Stimulated activated effector memory CD8-positive, alpha-beta T cell treated with anti-CD3 and anti-CD28 coated beads, Interleukin-12 subunit alpha, Interleukin-12 subunit beta, amount 100 ng/mL, for 72 hours (primary cell): Measurements from ENCODE around the gene ITGA11.

Experiments used
- ATAC-seq: fragments of 150-1000 bp; cut with Tn5 transposase; 2 replicates; pipeline ENCODE4 v1.10.0; 2021
- DNase-seq, 2 donors: peaks; one replicate each; pipeline ENCODE4 v3.0.0; 2021 to 2022; ENCODE audit warnings: low spot score in 2 of 2
- H3K27ac Mint-ChIP-seq: one replicate; pipeline ENCODE4 v1.8.0; 2022; ENCODE audit warnings: mild to moderate bottlenecking, mixed read lengths
- H3K36me3 Mint-ChIP-seq: one replicate; pipeline ENCODE4 v1.8.0; 2022; ENCODE audit warnings: mild to moderate bottlenecking, mixed read lengths
- H3K4me1 Mint-ChIP-seq: one replicate; pipeline ENCODE4 v1.8.0; 2022; ENCODE audit warnings: mixed read lengths
- H3K4me3 Mint-ChIP-seq: one replicate; pipeline ENCODE4 v1.8.0; 2022; ENCODE audit warnings: mild to moderate bottlenecking, mixed read lengths
- H3K9me3 Mint-ChIP-seq: one replicate; pipeline ENCODE4 v1.8.0; 2022; ENCODE audit warnings: mixed read lengths

The ITGA11 gene, protein sequence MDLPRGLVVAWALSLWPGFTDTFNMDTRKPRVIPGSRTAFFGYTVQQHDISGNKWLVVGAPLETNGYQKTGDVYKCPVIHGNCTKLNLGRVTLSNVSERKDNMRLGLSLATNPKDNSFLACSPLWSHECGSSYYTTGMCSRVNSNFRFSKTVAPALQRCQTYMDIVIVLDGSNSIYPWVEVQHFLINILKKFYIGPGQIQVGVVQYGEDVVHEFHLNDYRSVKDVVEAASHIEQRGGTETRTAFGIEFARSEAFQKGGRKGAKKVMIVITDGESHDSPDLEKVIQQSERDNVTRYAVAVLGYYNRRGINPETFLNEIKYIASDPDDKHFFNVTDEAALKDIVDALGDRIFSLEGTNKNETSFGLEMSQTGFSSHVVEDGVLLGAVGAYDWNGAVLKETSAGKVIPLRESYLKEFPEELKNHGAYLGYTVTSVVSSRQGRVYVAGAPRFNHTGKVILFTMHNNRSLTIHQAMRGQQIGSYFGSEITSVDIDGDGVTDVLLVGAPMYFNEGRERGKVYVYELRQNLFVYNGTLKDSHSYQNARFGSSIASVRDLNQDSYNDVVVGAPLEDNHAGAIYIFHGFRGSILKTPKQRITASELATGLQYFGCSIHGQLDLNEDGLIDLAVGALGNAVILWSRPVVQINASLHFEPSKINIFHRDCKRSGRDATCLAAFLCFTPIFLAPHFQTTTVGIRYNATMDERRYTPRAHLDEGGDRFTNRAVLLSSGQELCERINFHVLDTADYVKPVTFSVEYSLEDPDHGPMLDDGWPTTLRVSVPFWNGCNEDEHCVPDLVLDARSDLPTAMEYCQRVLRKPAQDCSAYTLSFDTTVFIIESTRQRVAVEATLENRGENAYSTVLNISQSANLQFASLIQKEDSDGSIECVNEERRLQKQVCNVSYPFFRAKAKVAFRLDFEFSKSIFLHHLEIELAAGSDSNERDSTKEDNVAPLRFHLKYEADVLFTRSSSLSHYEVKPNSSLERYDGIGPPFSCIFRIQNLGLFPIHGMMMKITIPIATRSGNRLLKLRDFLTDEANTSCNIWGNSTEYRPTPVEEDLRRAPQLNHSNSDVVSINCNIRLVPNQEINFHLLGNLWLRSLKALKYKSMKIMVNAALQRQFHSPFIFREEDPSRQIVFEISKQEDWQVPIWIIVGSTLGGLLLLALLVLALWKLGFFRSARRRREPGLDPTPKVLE

DNA sequence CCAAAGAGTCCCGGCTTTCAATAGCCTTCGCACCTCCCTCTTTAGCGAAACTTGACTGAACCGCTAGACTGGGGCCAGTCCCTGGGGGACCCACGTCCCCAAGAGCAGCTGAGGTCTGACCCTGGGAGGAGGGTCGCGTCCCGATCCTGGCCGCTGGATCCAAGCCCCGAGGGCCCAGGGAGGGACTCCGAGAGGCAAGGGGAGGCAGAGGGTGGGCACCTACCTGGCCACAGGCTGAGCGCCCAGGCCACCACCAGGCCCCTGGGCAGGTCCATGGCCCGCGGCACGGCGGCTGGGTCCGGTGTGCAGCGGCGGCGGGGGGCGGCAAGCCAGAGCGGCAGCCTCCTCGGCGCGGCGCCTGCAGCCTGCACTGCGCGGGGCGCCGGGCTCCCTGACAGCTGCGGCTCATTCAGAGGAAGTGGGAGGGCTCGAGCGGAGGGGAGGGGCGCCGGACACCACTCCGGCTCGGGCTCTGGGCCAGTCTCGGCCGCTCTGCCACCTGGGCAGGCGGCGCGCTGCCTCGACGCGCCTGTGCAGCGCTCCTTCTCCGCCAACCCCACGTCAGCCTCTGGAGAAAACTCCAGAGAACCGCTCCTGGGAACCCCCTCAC is at the start of gene ITGA11:
Gene ITGA11, minus strand, starts transcription at position 372 of the 610 bp plus-strand sequence. Its CDS starts 97 bp downstream, at position 275.
- Mint-ChIP-seq H3K36me3 (no peaks in the 10 kb centered on the region), H3K4me3 (no peak within 1 kb of the TSS), H3K27ac (no peak within 1 kb of the TSS), H3K4me1 (no peaks in the 10 kb centered on the region), H3K9me3 (no peaks in the 10 kb centered on the region)
- DNase-seq (peak in 1 of 2 donors; percentile 36), ATAC-seq (no peak)

DNA sequence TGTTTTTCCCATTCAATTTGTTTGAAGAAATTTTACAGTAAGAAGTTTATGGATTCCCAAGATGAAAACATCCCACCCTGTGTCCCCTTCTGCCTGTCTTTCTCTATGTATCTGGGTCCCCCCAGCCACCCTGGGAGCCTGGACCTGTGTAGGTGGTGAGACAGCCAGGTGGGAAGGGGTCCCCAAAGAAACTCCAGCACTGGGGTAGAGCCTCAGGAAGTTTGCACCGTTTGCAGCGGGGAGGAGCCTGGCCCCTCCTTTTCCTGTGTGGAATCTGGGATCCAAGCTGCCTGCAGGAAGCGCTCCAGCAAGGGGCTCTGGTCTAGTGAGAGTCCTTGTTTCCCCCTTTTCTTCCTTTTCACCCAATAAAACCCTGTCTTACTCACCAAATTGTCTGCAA is 49.4 kb upstream of the ITGA11 start:
- no peaks in the 10 kb centered on the region for H3K4me1 Mint-ChIP-seq

DNA sequence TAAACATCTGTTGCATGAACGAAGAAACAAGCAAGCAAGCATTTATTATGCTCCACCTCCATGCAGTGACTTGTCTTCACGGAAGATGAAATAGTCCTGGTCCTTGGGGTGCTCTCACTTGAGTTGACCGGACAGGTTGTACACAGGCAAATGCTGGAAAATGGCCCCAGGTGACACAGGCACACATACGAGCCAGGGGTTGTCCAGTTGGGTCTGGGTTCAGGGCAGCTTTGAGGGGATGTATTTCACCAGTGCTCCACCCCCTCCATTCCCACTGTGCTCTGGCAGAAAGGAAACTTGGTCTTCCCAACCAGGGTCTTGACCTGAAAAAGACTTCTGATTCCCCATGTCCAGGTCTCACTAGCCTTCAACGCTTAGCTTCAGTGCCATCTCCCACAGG is 48.3 kb upstream of the ITGA11 start:
- Mint-ChIP-seq H3K4me3 (no peak overlapping the region), H3K4me1 (no peaks in the 10 kb centered on the region), H3K27ac (no peak overlapping the region), H3K9me3 (no peaks in the 10 kb centered on the region), H3K36me3 (no peaks in the 10 kb centered on the region)
- DNase-seq, result no peak
- ATAC-seq, result no peak

More for the DNA sequence above, 49.4 kb upstream of the ITGA11 start:
- ATAC-seq (no peak), DNase-seq (no peak)
- no peaks in the 10 kb centered on the region for H3K9me3 Mint-ChIP-seq
- no peak overlapping the region for H3K4me3 Mint-ChIP-seq
- no peaks in the 10 kb centered on the region for H3K36me3 Mint-ChIP-seq
- no peak overlapping the region for H3K27ac Mint-ChIP-seq

DNA sequence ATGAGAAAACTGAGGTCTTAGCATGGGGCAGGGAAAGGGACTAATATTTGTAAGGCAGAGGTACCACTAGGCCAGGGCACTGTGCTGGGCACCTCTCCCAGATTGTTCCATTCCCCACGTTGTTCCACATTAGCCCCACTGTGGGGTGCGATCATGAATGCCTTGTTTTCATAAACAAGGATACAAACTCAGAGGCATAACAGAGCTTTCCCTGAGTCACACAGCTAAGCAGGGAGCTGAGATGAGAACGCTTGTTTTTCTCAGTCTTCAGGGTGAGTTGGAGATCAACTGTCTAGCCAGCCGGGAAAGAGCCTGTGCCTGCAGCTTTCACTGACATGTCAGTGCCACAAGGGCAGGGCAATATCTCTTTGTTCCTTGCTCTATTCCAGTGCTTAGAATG is 47.9 kb upstream of the ITGA11 start:
- H3K4me3 Mint-ChIP-seq, result no peak overlapping the region
- no peak for DNase-seq
- no peak for ATAC-seq
- no peaks in the 10 kb centered on the region for H3K36me3 Mint-ChIP-seq
- H3K27ac Mint-ChIP-seq, result no peak overlapping the region
- H3K9me3 Mint-ChIP-seq, result no peaks in the 10 kb centered on the region
- no peaks in the 10 kb centered on the region for H3K4me1 Mint-ChIP-seq

DNA sequence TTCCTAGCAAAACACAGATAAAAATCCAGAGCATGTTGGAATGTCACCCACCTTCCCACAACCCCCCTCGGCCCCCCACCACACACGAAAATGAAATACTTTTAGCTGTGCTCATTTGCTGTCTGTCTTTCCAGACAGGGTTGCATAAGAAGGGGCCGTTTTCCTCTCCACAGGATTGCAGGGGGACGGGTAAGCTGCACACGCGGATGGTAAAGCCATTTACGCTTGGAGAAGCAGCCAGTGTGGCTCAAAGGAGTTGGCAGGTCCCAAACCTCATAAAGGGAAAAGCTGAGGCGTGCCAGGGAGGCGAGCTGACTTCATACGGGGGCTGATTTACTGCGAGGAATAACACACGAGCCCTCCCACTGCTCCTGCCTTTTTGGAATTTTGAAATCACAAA is 47.4 kb upstream of the ITGA11 start:
- no peak for ATAC-seq
- no peaks in the 10 kb centered on the region for H3K4me1 Mint-ChIP-seq
- no peak overlapping the region for H3K27ac Mint-ChIP-seq
- DNase-seq, result no peak
- no peak overlapping the region for H3K4me3 Mint-ChIP-seq
- no peaks in the 10 kb centered on the region for H3K9me3 Mint-ChIP-seq
- no peaks in the 10 kb centered on the region for H3K36me3 Mint-ChIP-seq

DNA sequence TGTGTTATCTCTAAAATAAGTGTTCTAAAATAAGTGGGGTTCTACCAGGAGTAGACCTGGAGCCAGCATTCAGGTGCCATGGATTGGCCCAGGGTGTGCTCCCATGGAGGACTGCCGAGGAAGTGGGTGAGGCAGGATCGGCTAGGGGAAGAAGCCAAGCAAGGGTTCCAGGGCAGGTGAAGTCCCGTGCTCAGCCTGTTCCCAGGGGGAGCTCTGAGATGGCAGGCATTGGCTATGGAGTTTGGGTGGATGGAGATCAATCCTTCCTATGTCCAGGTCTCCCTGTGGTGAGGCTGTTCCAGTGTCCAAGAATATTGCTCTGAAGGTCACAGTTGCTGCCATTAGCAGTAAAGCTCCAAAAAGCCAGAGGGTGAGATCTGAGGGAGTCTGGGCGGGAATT is 46.9 kb upstream of the ITGA11 start:
- ATAC-seq, result no peak
- no peak overlapping the region for H3K4me3 Mint-ChIP-seq

DNA sequence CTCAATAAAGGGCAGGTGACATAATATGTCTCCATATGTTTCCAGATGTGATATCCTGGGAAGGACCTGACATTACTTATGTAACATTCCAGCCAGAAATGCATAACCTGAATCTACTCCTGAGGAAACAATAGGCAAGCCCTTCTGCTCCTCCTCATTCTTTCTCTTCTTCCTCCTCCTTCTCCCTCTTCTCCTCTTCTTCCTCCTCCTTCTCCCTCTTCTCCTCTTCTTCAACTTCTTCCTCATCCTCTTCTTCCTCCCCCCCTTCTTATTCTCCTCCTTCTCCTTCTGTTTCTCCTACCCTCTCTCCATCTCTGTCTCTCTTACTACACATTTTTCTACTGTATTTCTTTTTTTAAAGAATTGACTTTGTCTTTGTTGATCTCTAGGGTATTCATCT is 43.5 kb upstream of the ITGA11 start:
- Mint-ChIP-seq H3K36me3 (no peaks in the 10 kb centered on the region), H3K9me3 (no peaks in the 10 kb centered on the region), H3K4me3 (no peak overlapping the region), H3K4me1 (no peaks in the 10 kb centered on the region), H3K27ac (no peak overlapping the region)
- ATAC-seq (no peak), DNase-seq (no peak)

More for the DNA sequence above, 46.9 kb upstream of the ITGA11 start:
- H3K9me3 Mint-ChIP-seq, result no peaks in the 10 kb centered on the region
- no peaks in the 10 kb centered on the region for H3K36me3 Mint-ChIP-seq
- no peak overlapping the region for H3K27ac Mint-ChIP-seq
- no peaks in the 10 kb centered on the region for H3K4me1 Mint-ChIP-seq
- DNase-seq, result no peak

DNA sequence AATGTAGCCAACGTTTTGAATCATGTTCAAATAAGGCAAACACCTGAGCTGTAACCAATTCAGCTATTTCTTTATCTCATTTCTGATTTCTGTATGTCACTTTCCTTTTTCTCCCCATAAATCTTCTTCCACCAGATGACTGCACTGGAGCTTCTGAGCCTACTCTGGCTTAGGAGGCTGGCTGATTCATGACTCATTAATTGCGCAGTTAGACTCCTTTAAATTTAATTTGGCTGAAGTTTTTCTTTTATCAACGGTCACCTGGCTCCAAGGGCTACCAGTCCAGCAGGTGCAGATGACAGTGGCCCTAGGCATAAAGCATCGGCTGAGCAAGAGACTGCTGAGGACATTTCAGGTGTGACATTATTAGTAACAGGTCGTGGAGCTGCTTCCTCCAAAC is 39.6 kb upstream of the ITGA11 start:
- no peak for ATAC-seq
- Mint-ChIP-seq H3K4me3 (no peak overlapping the region), H3K9me3 (no peaks in the 10 kb centered on the region), H3K27ac (no peak overlapping the region), H3K4me1 (no peaks in the 10 kb centered on the region), H3K36me3 (no peaks in the 10 kb centered on the region)
- no peak for DNase-seq

DNA sequence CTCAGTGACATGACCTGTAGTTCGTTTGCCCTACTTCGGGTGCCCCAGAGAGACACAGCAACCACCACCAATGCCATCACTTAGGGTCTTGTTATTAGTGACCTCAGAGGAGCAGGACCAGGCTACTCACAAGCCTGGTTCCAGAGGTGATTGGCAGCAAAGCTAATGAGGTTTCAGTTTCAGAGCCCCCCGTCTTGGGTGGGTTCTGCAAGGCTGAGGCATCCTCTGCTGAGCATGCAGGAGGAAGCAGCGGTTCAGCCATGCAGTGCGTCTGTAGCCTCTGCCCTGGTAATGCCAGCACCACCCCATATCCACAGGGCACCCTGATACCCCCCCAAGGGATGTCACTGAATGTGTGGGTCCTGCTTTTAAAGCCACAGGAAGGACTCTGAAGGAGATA is 39.0 kb upstream of the ITGA11 start:
- H3K36me3 Mint-ChIP-seq, result no peaks in the 10 kb centered on the region
- ATAC-seq (peak; percentile 45), DNase-seq (no peak)
- no peaks in the 10 kb centered on the region for H3K4me1 Mint-ChIP-seq
- no peaks in the 10 kb centered on the region for H3K9me3 Mint-ChIP-seq
- H3K27ac Mint-ChIP-seq, result no peak overlapping the region
- no peak overlapping the region for H3K4me3 Mint-ChIP-seq

DNA sequence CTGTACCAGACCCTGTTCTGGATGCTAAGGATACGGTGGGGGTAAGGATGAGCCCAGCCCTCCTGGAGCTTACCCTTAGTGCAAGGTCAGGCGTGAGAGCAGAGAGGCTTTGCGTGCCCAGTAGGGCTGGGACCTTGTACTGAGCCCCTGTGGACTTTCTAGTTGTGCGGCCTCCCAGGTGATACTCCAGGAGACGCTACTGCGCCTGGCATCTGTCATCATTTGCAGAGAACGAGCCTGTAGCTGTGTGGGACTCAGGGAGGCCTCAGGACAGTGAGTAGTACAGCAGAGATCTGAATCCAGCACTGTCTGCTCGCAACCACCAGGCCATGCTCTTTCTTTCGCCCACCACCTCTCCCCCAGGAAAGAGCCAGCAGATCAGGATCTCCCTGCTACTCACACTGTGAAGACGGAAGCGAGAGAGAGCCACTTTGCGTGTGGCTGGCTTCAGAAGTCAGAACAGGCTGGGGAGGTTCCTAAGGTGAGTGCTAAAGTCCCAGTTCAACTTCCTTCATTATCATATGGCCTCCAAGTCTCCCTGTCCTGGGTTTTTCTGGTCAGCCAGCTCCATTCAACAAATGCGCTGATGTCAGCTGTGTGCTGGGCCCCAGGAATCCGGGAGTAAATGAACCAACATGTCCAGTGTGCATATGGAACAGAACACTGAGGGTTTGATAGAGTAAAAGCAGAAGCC is 38.2 kb upstream of the ITGA11 start:
- no peak overlapping the region for H3K4me3 Mint-ChIP-seq
- H3K27ac Mint-ChIP-seq, result no peak overlapping the region
- no peaks in the 10 kb centered on the region for H3K9me3 Mint-ChIP-seq
- H3K4me1 Mint-ChIP-seq, result no peaks in the 10 kb centered on the region
- no peaks in the 10 kb centered on the region for H3K36me3 Mint-ChIP-seq
- ATAC-seq (peak; percentile 15), DNase-seq (no peak)

DNA sequence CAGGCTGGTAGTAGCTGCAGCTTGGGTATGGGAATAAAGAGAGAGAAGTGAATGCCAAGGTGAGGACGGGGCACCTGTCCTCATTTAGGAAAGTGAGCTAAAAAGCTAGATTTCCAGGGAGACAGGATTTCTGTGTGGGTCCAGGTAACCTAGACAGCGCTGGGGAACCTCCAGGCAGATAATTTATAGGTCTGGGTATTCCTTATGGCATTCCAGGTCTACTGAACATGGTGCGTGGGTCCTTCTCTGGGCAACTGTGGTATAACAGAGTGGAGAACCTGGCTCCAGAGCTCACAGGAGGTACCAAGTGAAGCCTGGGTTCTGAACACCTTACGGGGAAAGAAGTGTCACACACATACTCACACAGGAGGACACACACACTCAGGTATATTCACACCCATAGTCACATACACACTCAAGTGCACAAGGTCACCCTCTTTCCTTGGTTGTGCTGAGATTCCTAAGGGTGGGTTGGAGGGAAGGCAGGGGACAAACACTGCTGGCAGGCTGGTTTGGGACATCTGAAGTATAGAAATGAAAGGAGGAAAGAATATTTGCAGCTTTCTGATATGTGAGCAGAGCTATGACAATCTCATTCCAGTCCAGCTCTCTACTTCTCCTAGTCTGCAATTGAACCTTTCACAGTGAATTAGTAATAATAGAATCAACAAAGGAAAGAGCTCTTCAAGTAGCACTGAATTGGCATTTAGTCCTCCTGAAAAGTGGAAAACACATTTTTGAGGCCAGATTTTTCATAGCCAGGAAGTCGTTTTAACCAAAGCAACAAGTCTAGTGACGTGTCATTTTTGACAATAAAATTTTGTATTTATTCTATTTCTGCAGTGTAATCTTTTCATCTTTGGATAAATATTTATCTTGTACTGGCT is 37.4 kb upstream of the ITGA11 start:
- ATAC-seq (no peak), DNase-seq (no peak)
- Mint-ChIP-seq H3K4me1 (no peaks in the 10 kb centered on the region), H3K9me3 (no peaks in the 10 kb centered on the region), H3K4me3 (no peak overlapping the region), H3K36me3 (no peaks in the 10 kb centered on the region), H3K27ac (no peak overlapping the region)

DNA sequence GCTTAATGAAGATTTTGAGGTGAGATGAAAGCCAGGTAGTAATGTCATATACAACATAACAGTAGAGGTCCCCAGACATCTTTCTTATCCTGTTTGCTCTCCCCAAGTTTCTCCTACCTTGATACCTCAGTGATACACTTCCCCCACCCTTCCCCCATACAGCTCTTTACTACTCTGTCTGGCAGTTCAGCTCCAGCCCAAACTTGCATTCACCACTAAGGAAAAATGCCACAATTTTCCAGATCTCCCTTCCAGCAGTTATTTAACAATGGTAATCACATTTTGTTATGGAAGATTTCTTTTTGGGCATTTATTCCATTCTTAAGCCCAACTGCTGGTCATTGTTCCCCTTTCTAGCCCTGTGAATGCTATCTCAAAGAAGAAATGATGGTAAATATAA is 34.9 kb upstream of the ITGA11 start:
- ATAC-seq (no peak), DNase-seq (no peak)
- Mint-ChIP-seq H3K9me3 (no peaks in the 10 kb centered on the region), H3K27ac (no peak overlapping the region), H3K4me1 (no peaks in the 10 kb centered on the region), H3K4me3 (no peak overlapping the region), H3K36me3 (no peaks in the 10 kb centered on the region)

DNA sequence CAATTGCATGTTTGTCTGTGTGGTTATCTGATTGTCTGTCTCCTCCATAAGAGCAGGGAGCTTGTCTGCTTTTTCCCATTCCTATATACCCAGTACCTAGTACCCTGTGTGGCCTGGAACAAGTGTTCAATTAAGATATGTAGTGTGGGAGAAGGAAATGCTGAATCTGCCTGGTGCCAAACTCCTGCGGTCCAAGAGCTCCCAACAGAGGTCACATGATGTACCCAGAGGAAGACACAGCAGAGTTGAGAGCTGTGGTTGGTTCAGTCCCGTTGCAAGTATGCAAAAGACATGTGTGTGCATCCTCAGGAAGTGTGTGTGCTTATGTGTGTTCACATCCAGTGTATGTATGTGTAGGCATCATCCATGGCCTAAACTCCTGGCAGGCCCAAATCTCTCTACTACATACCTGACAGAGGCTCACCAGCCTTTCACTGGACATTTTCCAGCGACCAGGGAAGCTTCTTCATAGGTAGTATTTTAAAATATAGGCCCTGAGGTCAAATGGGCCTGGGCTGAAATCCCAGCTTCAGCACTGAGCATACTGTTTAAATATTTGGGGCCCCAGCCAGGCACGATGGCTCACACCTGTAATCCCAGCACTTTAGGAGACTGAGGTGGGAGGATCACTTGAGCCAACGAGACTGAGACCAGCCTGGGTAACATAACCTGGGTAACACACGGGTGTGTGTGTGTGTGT is 34.0 kb upstream of the ITGA11 start:
- Mint-ChIP-seq H3K9me3 (no peaks in the 10 kb centered on the region), H3K36me3 (no peaks in the 10 kb centered on the region), H3K4me1 (no peaks in the 10 kb centered on the region), H3K27ac (no peak overlapping the region), H3K4me3 (no peak overlapping the region)
- no peak for DNase-seq
- ATAC-seq, result no peak
